Measurements from ENCODE around the gene MUCL3. TPM values are rescaled to one million over a fixed set of nuclear protein-coding genes. Genes with fewer than 3 reads are reported as not detected.

Gene MUCL3
- total RNA-seq, 1 experiment from 2014 or later, result not detected

DNA sequence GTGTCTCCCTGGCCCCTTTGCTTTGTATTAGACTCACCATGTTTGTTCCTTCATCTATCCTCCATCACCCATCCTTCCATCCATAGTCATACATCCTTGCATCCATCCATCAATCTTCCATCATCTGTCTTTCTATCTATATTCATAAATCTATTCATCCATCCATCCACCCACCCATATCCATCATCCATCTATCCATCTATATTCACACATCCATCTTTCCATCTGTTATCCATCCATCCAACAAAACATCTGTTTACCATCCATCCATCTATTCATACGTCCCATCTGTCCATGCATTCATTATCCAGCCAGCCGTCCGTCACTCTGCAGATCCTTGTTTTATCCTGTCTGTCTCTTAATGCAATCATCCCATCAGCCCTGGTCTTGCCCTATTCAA lies 45.8 kb upstream of the MUCL3 start:
- H3K9me3 Mint-ChIP-seq (ENCODE audit: unreplicated experiment), result no peaks in the 10 kb centered on the region
- no peak overlapping the region for H3K4me3 ChIP-seq (ENCODE audit: low read depth, low read length)
- no peaks in the 10 kb centered on the region for H3K9me3 ChIP-seq
- ChIA-PET POLR2A (no interaction called here), CTCF (interaction anchor here (1.8 kb wide), 1 partner anchor 19 kb away, joined by 5 read pairs; the partner anchor contains the start of gene VARS2)
- H3K27me3 Mint-ChIP-seq (ENCODE audit: insufficient read depth, unreplicated experiment), result no peaks in the 10 kb centered on the region
- H3K27me3 ChIP-seq (replicated peaks; ENCODE audit: control insufficient read depth, insufficient read depth, low read length), result no peaks in the 10 kb centered on the region
- H3K4me1 Mint-ChIP-seq (ENCODE audit: low read depth, unreplicated experiment), result no peaks in the 10 kb centered on the region
- BruUV-seq (replicated peaks), result no TSS peak
- no peak overlapping the region for H3K4me3 Mint-ChIP-seq (ENCODE audit: unreplicated experiment)
- H3K27ac Mint-ChIP-seq (ENCODE audit: unreplicated experiment), result no peak overlapping the region
- no peak for DNase-seq
- H3K4me1 ChIP-seq, result no peaks in the 10 kb centered on the region
- TF ChIP-seq, protein P1, sequence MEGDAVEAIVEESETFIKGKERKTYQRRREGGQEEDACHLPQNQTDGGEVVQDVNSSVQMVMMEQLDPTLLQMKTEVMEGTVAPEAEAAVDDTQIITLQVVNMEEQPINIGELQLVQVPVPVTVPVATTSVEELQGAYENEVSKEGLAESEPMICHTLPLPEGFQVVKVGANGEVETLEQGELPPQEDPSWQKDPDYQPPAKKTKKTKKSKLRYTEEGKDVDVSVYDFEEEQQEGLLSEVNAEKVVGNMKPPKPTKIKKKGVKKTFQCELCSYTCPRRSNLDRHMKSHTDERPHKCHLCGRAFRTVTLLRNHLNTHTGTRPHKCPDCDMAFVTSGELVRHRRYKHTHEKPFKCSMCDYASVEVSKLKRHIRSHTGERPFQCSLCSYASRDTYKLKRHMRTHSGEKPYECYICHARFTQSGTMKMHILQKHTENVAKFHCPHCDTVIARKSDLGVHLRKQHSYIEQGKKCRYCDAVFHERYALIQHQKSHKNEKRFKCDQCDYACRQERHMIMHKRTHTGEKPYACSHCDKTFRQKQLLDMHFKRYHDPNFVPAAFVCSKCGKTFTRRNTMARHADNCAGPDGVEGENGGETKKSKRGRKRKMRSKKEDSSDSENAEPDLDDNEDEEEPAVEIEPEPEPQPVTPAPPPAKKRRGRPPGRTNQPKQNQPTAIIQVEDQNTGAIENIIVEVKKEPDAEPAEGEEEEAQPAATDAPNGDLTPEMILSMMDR (IDR thresholded peaks at IDR 0.05; ENCODE audit: insufficient read depth in 1 of 2, low read depth in 1 of 2, low read length in 1 of 2, severe bottlenecking in 1 of 2, unreplicated experiment in 1 of 2), result no peak
- peaks cover 8% of the 10 kb centered on the region for H3K36me3 ChIP-seq (ENCODE audit: control insufficient read depth, insufficient read depth, low read length)
- intact Hi-C loops (cut with micrococcal nuclease; ENCODE audit: unreplicated experiment), result no loop called here
- H3K36me3 Mint-ChIP-seq (ENCODE audit: insufficient read depth, unreplicated experiment), result peaks cover 37% of the 10 kb centered on the region

DNA sequence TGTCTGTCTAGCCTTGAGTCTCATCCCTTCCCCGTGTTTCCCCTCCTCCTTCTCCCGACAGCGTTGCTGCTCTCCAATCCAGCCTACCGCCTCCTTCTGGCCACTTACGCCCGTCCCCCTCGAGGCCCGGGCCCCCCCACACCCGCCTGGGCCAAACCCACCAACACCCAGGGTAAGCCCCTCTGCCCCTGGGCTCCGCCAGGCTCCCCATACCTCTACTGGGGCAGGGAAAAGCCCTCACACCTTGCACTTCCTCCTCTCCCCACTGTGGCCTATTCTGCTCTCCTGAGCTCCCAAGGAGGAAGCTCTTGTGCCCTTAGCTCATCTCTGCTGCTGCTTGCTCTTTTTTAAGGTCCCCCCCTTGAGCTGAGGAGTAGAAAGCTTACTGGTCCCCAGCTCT lies 45.4 kb upstream of the MUCL3 start:
- Histone ChIP-seq H3K36me3 (ENCODE audit: control insufficient read depth, insufficient read depth, low read length) (peaks cover 8% of the 10 kb centered on the region), H3K27me3 (replicated peaks; ENCODE audit: control insufficient read depth, insufficient read depth, low read length) (no peaks in the 10 kb centered on the region), H3K4me1 (no peaks in the 10 kb centered on the region), H3K4me3 (ENCODE audit: low read depth, low read length) (no peak overlapping the region), H3K9me3 (no peaks in the 10 kb centered on the region)
- no peak for DNase-seq
- intact Hi-C loops (cut with micrococcal nuclease; ENCODE audit: unreplicated experiment), result no loop called here
- Mint-ChIP-seq H3K4me1 (ENCODE audit: low read depth, unreplicated experiment) (no peaks in the 10 kb centered on the region), H3K27ac (ENCODE audit: unreplicated experiment) (no peak overlapping the region), H3K36me3 (ENCODE audit: insufficient read depth, unreplicated experiment) (peaks cover 41% of the 10 kb centered on the region), H3K4me3 (ENCODE audit: unreplicated experiment) (no peak overlapping the region), H3K9me3 (ENCODE audit: unreplicated experiment) (no peaks in the 10 kb centered on the region), H3K27me3 (ENCODE audit: insufficient read depth, unreplicated experiment) (no peaks in the 10 kb centered on the region)
- TF ChIP-seq, protein P1 (IDR thresholded peaks at IDR 0.05; ENCODE audit: insufficient read depth in 1 of 2, low read depth in 1 of 2, low read length in 1 of 2, severe bottlenecking in 1 of 2, unreplicated experiment in 1 of 2), result no peak
- POLR2A ChIA-PET, result no interaction called here
- no TSS peak for BruUV-seq (replicated peaks)
- CTCF ChIA-PET, result interaction anchor here (1.8 kb wide), 1 partner anchor 19 kb away, joined by 5 read pairs; the partner anchor contains the start of gene VARS2

DNA sequence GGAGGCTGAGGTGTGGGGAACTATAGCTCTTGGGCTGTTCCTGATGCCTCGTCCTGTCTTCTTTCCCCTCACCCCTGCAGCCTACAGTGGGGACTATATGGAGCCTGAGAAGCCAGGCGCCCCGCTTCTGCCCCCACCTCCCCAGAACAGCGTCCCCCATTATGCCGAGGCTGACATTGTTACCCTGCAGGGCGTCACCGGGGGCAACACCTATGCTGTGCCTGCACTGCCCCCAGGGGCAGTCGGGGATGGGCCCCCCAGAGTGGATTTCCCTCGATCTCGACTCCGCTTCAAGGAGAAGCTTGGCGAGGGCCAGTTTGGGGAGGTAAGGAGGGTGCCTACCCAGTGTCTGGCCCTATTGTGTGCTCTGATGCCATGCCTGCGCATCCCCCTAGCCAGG lies 44.2 kb upstream of the MUCL3 start:
- Mint-ChIP-seq H3K4me3 (ENCODE audit: unreplicated experiment) (no peak overlapping the region), H3K9me3 (ENCODE audit: unreplicated experiment) (no peaks in the 10 kb centered on the region), H3K27me3 (ENCODE audit: insufficient read depth, unreplicated experiment) (no peaks in the 10 kb centered on the region), H3K36me3 (ENCODE audit: insufficient read depth, unreplicated experiment) (peaks cover 40% of the 10 kb centered on the region), H3K27ac (ENCODE audit: unreplicated experiment) (no peak overlapping the region), H3K4me1 (ENCODE audit: low read depth, unreplicated experiment) (no peaks in the 10 kb centered on the region)
- no peaks in the 10 kb centered on the region for H3K4me1 ChIP-seq
- intact Hi-C loops (cut with micrococcal nuclease; ENCODE audit: unreplicated experiment), result no loop called here
- DNase-seq, result no peak
- POLR2A ChIA-PET, result no interaction called here
- no TSS peak for BruUV-seq (replicated peaks)
- H3K4me3 ChIP-seq (ENCODE audit: low read depth, low read length), result no peak overlapping the region
- TF ChIP-seq, protein P1 (IDR thresholded peaks at IDR 0.05; ENCODE audit: insufficient read depth in 1 of 2, low read depth in 1 of 2, low read length in 1 of 2, severe bottlenecking in 1 of 2, unreplicated experiment in 1 of 2), result no peak
- CTCF ChIA-PET, result interaction anchor here (1.8 kb wide), 1 partner anchor 17 kb away, joined by 5 read pairs; the partner anchor contains the start of gene VARS2
- H3K36me3 ChIP-seq (ENCODE audit: control insufficient read depth, insufficient read depth, low read length), result peaks cover 5% of the 10 kb centered on the region
- H3K27me3 ChIP-seq (replicated peaks; ENCODE audit: control insufficient read depth, insufficient read depth, low read length), result no peaks in the 10 kb centered on the region
- H3K9me3 ChIP-seq, result no peaks in the 10 kb centered on the region

All from Caco-2 (cell line).